SK-N-SH treated with all-trans-retinoic acid at 6 μM for 48 hours (cell line): ENCODE results near the gene CACNA2D3.

Experiments
- ATAC-seq: fragments of 200-7000 bp; cut with Tn5 transposase; 3 replicates; pipeline ENCODE4 v1.9.1; 2020; ENCODE audit warnings: mild to moderate bottlenecking, moderate library complexity
- BACH2 ChIP-seq: fragments of 250-450 bp; sonication (Bioruptor Pico); IDR thresholded peaks from 2 replicates; pipeline ENCODE4 v1.9.0; 2021; ENCODE audit warnings: mild to moderate bottlenecking, borderline replicate concordance
- CSDC2 ChIP-seq: fragments of 250-450 bp; sonication (Bioruptor Pico); IDR thresholded peaks from 2 replicates; pipeline ENCODE4 v1.5.0; 2020; ENCODE audit warnings: mild to moderate bottlenecking, moderate library complexity
- ESRRG ChIP-seq: fragments of 250-450 bp; sonication (Bioruptor Pico); IDR thresholded peaks from 2 replicates; pipeline ENCODE4 v1.6.1; 2021; ENCODE audit warnings: mild to moderate bottlenecking
- GLIS3 ChIP-seq: fragments of 250-450 bp; sonication (Bioruptor Pico); IDR thresholded peaks from 2 replicates; pipeline ENCODE4 v1.5.0; 2020; ENCODE audit warnings: mild to moderate bottlenecking, moderate library complexity
- ISL1 ChIP-seq: fragments of 250-450 bp; sonication (Bioruptor Pico); IDR thresholded peaks from 2 replicates; pipeline ENCODE4 v2.1.2; 2022; ENCODE audit warnings: mild to moderate bottlenecking, moderate library complexity
- OSR1 ChIP-seq: fragments of 250-450 bp; sonication (Bioruptor Pico); IDR thresholded peaks from 2 replicates; pipeline ENCODE4 v1.8.0; 2022; ENCODE audit warnings: moderate library complexity, mild to moderate bottlenecking, inconsistent platforms
- POU6F1 ChIP-seq: fragments of 250-450 bp; sonication (Bioruptor Pico); IDR thresholded peaks from 2 replicates; pipeline ENCODE4 v1.8.0; 2021; ENCODE audit warnings: low read depth, mild to moderate bottlenecking, moderate library complexity, borderline replicate concordance
- PPARA ChIP-seq: fragments of 250-450 bp; sonication (Bioruptor Pico); IDR thresholded peaks from 2 replicates; pipeline ENCODE4 v1.5.0; 2020; ENCODE audit warnings: mild to moderate bottlenecking, borderline replicate concordance
- RARB ChIP-seq: fragments of 250-450 bp; sonication (Bioruptor Pico); IDR thresholded peaks from 2 replicates; pipeline ENCODE4 v1.8.0; 2021; ENCODE audit warnings: mild to moderate bottlenecking, moderate library complexity
- SNAI2 ChIP-seq: fragments of 250-450 bp; sonication (Bioruptor Pico); IDR thresholded peaks from 2 replicates; pipeline ENCODE4 v1.5.0; 2020; ENCODE audit warnings: mild to moderate bottlenecking, moderate library complexity
- TCF4 ChIP-seq: fragments of 250-450 bp; sonication (Bioruptor Pico); IDR thresholded peaks from 2 replicates; pipeline ENCODE4 v1.8.0; 2021; ENCODE audit warnings: mild to moderate bottlenecking, moderate library complexity, borderline replicate concordance
- TOX ChIP-seq: fragments of 250-450 bp; sonication (Bioruptor Pico); IDR thresholded peaks from 2 replicates; pipeline ENCODE4 v1.8.0; 2021; ENCODE audit warnings: mild to moderate bottlenecking, moderate library complexity, borderline replicate concordance
- TSHZ2 ChIP-seq: fragments of 250-450 bp; sonication (Bioruptor Pico); IDR thresholded peaks from 2 replicates; pipeline ENCODE4 v1.5.0; 2020; ENCODE audit warnings: mild to moderate bottlenecking, moderate library complexity
- ZC3H10 ChIP-seq: fragments of 250-450 bp; sonication (Bioruptor Pico); IDR thresholded peaks from 2 replicates; pipeline ENCODE4 v1.5.1; 2021; ENCODE audit warnings: mild to moderate bottlenecking, moderate library complexity
- ZFP3 ChIP-seq: fragments of 250-450 bp; sonication (Bioruptor Pico); IDR thresholded peaks from 2 replicates; pipeline ENCODE4 v1.5.0; 2020; ENCODE audit warnings: mild to moderate bottlenecking, moderate library complexity
- ZFP30 ChIP-seq: fragments of 450-650 bp; formaldehyde crosslinking; IDR thresholded peaks from 2 replicates; pipeline ENCODE4 v1.5.0; 2022; ENCODE audit warnings: mild to moderate bottlenecking, moderate library complexity
- ZNF565 ChIP-seq: fragments of 450-650 bp; formaldehyde crosslinking; conservative IDR thresholded peaks from 2 replicates; pipeline ENCODE4 v1.5.0; 2020; ENCODE audit warnings: low read depth, mild to moderate bottlenecking, moderate library complexity
- ZNF70 ChIP-seq: fragments of 450-650 bp; formaldehyde crosslinking; IDR thresholded peaks from 2 replicates; pipeline ENCODE4 v1.5.0; 2020; ENCODE audit warnings: mild to moderate bottlenecking, moderate library complexity
- ZNF8 ChIP-seq: fragments of 450-650 bp; formaldehyde crosslinking; IDR thresholded peaks from 2 replicates; pipeline ENCODE4 v1.5.0; 2020; ENCODE audit warnings: mild to moderate bottlenecking, moderate library complexity
- TF ChIP-seq, protein P1 (sequence below): fragments of 250-450 bp; sonication (Bioruptor Pico); IDR thresholded peaks from 2 replicates; pipeline ENCODE4 v1.5.1; 2020; ENCODE audit warnings: low read depth, mild to moderate bottlenecking, moderate library complexity
- TF ChIP-seq, protein P2 (sequence below): fragments of 250-450 bp; sonication (Bioruptor Pico); IDR thresholded peaks from 2 replicates; pipeline ENCODE4 v1.5.1; 2021; ENCODE audit warnings: mild to moderate bottlenecking, moderate library complexity

The CACNA2D3 gene

DNA sequence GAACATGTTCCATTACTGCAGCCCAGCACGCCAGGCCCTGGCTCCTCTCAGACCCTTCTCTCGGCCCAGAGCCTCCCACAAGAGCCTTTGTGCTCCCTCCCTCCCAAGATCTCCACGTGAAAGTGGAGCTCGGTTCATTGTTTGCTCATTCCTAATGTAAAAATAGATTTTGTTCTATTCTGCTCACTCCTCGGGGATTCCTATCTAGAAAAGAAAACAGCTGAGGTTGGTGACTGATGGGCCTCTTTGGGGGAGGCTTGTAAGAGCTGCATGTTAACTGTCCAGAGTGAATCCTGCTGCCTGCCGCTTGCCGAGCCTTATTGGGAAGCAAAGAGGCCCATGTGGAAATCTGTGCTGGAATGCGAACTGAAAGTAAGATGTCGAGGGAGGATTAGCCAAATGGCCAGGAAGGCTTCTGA is 538.4 kb downstream of the CACNA2D3 start (continued):
- TF ChIP-seq CSDC2 (CRISPR knock-in tag) (no peak), SNAI2 (CRISPR knock-in tag) (no peak), ESRRG (CRISPR knock-in tag) (no peak), ZC3H10 (CRISPR knock-in tag) (no peak), GLIS3 (CRISPR knock-in tag) (no peak), BACH2 (CRISPR knock-in tag) (no peak), OSR1 (no peak), ISL1 (no peak)

DNA sequence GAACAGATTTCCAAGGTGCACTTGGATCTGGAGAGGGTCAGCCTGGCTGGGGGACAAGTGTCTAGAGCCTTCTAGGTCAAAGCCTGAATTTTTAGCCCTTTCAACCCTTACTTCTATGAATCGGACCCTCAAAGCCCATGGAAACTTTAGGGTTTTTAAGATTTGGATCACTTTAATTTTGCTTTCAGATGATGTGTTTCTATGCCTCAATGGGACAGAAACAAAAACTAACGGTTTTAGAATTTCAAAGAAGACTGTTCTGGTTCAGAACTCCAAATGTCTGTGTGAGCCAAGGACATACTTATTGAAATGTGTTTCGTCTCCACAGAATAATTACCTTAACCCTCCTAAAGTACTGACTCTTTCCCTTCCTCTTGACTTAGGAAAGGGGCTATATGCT is 538.8 kb downstream of the CACNA2D3 start:
- TF ChIP-seq ZFP3 (CRISPR knock-in tag) (no peak), ESRRG (CRISPR knock-in tag) (no peak), TCF4 (CRISPR knock-in tag) (no peak), POU6F1 (CRISPR knock-in tag) (no peak), ZNF70 (CRISPR knock-in tag) (no peak), ZC3H10 (CRISPR knock-in tag) (no peak), TOX (CRISPR knock-in tag) (no peak), ZNF565 (CRISPR knock-in tag) (no peak), ZNF8 (CRISPR knock-in tag) (no peak), SNAI2 (CRISPR knock-in tag) (no peak)
- TF ChIP-seq, protein P1, sequence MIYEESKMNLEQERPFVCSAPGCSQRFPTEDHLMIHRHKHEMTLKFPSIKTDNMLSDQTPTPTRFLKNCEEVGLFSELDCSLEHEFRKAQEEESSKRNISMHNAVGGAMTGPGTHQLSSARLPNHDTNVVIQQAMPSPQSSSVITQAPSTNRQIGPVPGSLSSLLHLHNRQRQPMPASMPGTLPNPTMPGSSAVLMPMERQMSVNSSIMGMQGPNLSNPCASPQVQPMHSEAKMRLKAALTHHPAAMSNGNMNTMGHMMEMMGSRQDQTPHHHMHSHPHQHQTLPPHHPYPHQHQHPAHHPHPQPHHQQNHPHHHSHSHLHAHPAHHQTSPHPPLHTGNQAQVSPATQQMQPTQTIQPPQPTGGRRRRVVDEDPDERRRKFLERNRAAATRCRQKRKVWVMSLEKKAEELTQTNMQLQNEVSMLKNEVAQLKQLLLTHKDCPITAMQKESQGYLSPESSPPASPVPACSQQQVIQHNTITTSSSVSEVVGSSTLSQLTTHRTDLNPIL (CRISPR knock-in tag), result no peak
- TF ChIP-seq, protein P2, sequence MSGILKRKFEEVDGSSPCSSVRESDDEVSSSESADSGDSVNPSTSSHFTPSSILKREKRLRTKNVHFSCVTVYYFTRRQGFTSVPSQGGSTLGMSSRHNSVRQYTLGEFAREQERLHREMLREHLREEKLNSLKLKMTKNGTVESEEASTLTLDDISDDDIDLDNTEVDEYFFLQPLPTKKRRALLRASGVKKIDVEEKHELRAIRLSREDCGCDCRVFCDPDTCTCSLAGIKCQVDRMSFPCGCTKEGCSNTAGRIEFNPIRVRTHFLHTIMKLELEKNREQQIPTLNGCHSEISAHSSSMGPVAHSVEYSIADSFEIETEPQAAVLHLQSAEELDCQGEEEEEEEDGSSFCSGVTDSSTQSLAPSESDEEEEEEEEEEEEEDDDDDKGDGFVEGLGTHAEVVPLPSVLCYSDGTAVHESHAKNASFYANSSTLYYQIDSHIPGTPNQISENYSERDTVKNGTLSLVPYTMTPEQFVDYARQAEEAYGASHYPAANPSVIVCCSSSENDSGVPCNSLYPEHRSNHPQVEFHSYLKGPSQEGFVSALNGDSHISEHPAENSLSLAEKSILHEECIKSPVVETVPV (CRISPR knock-in tag), result no peak
- no peak for ATAC-seq

DNA sequence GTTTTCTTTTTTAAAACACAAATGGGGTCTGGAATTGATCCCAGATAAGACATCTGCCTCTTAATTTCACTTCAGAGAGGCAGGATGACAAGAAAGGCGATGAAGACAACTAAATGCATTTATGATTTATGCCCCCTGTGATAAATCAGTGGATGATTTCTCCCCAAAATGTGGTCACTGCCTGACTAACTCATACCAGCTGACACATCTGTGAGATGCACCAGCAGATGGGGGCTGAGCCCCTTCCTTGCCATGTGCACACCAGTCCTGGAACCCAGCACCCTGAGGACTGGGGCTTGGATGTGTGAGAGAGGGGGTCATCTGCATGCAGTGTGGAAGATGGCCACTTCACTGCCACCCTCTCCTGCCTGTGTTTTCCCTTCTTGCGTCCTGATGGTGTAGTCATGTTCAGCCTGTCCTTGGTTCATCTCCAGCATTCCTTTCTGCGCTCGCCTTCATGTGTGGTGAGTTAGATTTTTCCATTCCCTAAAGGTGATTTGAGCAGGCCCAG is 541.2 kb downstream of the CACNA2D3 start:
- TF ChIP-seq TSHZ2 (CRISPR knock-in tag) (no peak), BACH2 (CRISPR knock-in tag) (no peak), ZFP30 (CRISPR knock-in tag) (no peak), ZFP3 (CRISPR knock-in tag) (no peak), ESRRG (CRISPR knock-in tag) (no peak), ZC3H10 (CRISPR knock-in tag) (no peak), SNAI2 (CRISPR knock-in tag) (no peak), PPARA (CRISPR knock-in tag) (no peak), ZNF565 (CRISPR knock-in tag) (no peak)

DNA sequence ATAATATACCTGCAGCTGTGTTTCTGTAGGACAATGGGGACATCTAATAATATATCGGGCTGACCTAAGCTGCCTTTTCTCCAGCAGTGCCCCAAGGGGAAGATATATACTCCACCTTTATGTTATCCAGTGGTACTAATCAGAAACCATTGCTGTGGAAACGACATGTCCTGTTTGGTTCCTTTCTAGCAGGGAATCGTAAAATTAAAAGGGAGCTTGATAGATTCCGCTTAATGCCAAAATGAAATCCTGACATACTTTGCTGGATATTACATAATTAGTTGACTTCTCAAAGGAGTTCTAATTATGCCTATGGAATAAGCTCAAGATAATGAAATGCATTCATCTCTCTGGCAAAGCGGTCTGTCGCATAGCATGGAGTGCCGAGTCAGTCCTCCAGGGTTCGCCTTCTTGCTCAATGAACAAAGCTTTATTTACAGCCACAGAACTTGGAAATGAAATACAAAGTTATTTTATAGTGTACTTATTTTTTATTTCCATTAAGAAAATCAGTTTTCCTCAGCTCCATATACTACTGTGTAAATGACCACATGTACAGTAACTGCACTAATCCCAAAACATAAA is 542.8 kb downstream of the CACNA2D3 start:
- no peak for TF ChIP-seq TSHZ2 (CRISPR knock-in tag)
- no peak for TF ChIP-seq GLIS3 (CRISPR knock-in tag)
- TF ChIP-seq RARB (CRISPR knock-in tag), result no peak
- TF ChIP-seq ESRRG (CRISPR knock-in tag), result no peak
- no peak for TF ChIP-seq ZNF70 (CRISPR knock-in tag)
- TF ChIP-seq, protein P1 (CRISPR knock-in tag), result no peak
- no peak for TF ChIP-seq PPARA (CRISPR knock-in tag)
- TF ChIP-seq, protein P2 (CRISPR knock-in tag), result no peak
- no peak for TF ChIP-seq TOX (CRISPR knock-in tag)
- no peak for TF ChIP-seq CSDC2 (CRISPR knock-in tag)
- no peak for ATAC-seq

More for the DNA sequence above, 541.2 kb downstream of the CACNA2D3 start:
- ATAC-seq, result no peak
